Measurements from ENCODE around the gene TFAP2B.

The TFAP2B gene

GRCh38 chr6:50818673-50819072, at the start of gene TFAP2B:
TFAP2B (plus strand) TSS chr6:50818871; CDS start chr6:50818892, 21 bp downstream.
- no peak within 1 kb of the TSS; the same call in 1 of the 2 replicates for H3K4me3 ChIP-seq (ENCODE audit: control insufficient read depth, low read depth, low read length)
- no peak for DNase-seq (ENCODE audit: low read depth)
- TF ChIP-seq, protein P1, sequence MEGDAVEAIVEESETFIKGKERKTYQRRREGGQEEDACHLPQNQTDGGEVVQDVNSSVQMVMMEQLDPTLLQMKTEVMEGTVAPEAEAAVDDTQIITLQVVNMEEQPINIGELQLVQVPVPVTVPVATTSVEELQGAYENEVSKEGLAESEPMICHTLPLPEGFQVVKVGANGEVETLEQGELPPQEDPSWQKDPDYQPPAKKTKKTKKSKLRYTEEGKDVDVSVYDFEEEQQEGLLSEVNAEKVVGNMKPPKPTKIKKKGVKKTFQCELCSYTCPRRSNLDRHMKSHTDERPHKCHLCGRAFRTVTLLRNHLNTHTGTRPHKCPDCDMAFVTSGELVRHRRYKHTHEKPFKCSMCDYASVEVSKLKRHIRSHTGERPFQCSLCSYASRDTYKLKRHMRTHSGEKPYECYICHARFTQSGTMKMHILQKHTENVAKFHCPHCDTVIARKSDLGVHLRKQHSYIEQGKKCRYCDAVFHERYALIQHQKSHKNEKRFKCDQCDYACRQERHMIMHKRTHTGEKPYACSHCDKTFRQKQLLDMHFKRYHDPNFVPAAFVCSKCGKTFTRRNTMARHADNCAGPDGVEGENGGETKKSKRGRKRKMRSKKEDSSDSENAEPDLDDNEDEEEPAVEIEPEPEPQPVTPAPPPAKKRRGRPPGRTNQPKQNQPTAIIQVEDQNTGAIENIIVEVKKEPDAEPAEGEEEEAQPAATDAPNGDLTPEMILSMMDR (IDR thresholded peaks at IDR 0.05; ENCODE audit: control insufficient read depth, insufficient read depth, low read depth, low read length, missing control alignments), result no peak

DNA sequence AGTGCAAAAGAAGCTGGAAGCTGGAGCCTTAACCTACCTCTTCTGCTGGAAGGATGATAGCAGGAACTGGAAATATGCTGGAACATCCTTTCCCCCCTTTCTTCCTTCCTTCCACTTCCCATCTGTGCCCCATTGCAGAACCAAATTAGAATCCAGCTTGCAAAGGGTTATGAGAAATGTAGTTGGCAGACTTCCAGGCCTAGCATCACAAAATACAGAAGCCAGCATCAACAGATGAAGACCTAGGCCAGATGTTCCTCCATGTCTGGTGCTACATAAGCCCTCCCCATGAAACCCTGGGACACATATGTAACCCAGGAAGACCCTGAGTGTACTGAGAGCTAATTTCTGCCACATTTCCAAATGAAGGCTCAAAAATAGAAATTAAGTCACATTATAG, 40.0 kb upstream of the TFAP2B start:
- TF ChIP-seq, protein P1 (IDR thresholded peaks at IDR 0.05; ENCODE audit: control insufficient read depth, insufficient read depth, low read depth, low read length, missing control alignments), result no peak
- DNase-seq (ENCODE audit: low read depth), result no peak
- H3K4me3 ChIP-seq (ENCODE audit: control insufficient read depth, low read depth, low read length), result no peak overlapping the region

DNA sequence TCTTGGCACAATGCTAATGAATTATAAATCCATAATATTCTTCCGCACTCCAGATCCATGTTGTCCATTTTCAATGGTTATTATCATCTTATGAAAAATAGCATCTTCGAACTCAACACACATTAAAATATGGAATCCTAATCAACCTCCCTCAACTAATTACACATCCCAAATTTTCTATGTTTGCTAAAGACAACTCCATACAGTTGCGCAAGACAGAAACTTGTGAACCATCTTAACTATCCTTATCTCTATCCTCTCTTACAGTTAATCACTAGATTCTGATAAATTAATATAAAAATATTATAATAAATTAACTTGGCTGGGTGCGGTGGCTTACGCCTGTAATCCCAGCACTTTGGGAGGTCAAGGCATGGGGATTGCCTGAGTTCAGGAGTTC, 38.3 kb upstream of the TFAP2B start:
- no peak for DNase-seq (ENCODE audit: low read depth)
- TF ChIP-seq, protein P1 (IDR thresholded peaks at IDR 0.05; ENCODE audit: control insufficient read depth, insufficient read depth, low read depth, low read length, missing control alignments), result no peak
- no peak overlapping the region for H3K4me3 ChIP-seq (ENCODE audit: control insufficient read depth, low read depth, low read length)

DNA sequence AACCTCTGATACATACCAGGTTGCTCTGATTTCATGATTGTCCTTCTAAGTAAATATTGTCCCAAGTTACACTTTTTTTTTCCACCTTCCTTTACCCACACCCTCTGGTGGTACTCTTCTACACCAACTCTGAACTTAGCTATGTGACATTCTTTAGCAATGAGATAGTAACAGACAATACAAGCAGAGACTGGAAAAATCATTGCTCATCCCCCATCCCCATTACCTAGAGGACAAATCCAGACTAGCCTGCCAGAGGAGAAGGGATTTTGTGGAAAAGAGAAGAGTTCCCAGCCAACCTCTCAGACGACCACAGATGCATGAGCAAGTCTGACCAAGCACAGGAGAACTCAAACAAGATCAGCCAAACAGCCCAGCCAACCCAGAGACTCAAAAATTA, 32.8 kb upstream of the TFAP2B start:
- no peak overlapping the region for H3K4me3 ChIP-seq (ENCODE audit: control insufficient read depth, low read depth, low read length)
- TF ChIP-seq, protein P1 (IDR thresholded peaks at IDR 0.05; ENCODE audit: control insufficient read depth, insufficient read depth, low read depth, low read length, missing control alignments), result no peak
- no peak for DNase-seq (ENCODE audit: low read depth)

- no peak overlapping the region for H3K4me3 ChIP-seq (ENCODE audit: control insufficient read depth, low read depth, low read length)
- peak; percentile 4 for DNase-seq (ENCODE audit: low read depth)
- TF ChIP-seq, protein P1 (IDR thresholded peaks at IDR 0.05; ENCODE audit: control insufficient read depth, insufficient read depth, low read depth, low read length, missing control alignments), result peak; percentile 69
These were observed 26.7 kb upstream of the TFAP2B start for GRCh38 chr6:50791900-50792508.

- no peak for DNase-seq (ENCODE audit: low read depth)
- TF ChIP-seq, protein P1 (IDR thresholded peaks at IDR 0.05; ENCODE audit: control insufficient read depth, insufficient read depth, low read depth, low read length, missing control alignments), result no peak
- no peak overlapping the region for H3K4me3 ChIP-seq (ENCODE audit: control insufficient read depth, low read depth, low read length)
These were observed 25.9 kb upstream of the TFAP2B start for GRCh38 chr6:50792771-50793170.

All from AG09309 (cell line).